ENCODE results near the gene ANOS1. TPM values are rescaled to one million over a fixed set of nuclear protein-coding genes. Genes with fewer than 3 reads are reported as not detected.

The ANOS1 gene
- total RNA-seq, 2 donors from 2014 or later, result 23.6 to 31.9 TPM

GRCh38 chrX:8586953-8587352 lies 145.0 kb downstream of the ANOS1 start:
- no peak overlapping the region for H3K27ac ChIP-seq
- H3K27me3 ChIP-seq (replicated peaks; ENCODE audit: insufficient read depth), result no peaks in the 10 kb centered on the region
- H3K9me3 ChIP-seq, result no peaks in the 10 kb centered on the region
- no peaks in the 10 kb centered on the region for H3K4me1 ChIP-seq (replicated peaks)
- H3K36me3 ChIP-seq, result no peaks in the 10 kb centered on the region
- no peak overlapping the region for H3K4me3 ChIP-seq
- DNase-seq (ENCODE audit: low spot score), result no peak
- intact Hi-C loops (cut with DNase I), result no loop called here
- TF ChIP-seq CTCF (IDR thresholded peaks at IDR 0.05), result no peak

GRCh38 chrX:8579602-8580001 lies 152.3 kb downstream of the ANOS1 start:
- DNase-seq (ENCODE audit: low spot score), result no peak
- no peaks in the 10 kb centered on the region for H3K27me3 ChIP-seq (replicated peaks; ENCODE audit: insufficient read depth)
- H3K4me1 ChIP-seq (replicated peaks), result no peaks in the 10 kb centered on the region
- H3K27ac ChIP-seq, result no peak overlapping the region
- TF ChIP-seq CTCF (IDR thresholded peaks at IDR 0.05), result no peak
- no peak for TF ChIP-seq POLR2A (IDR thresholded peaks at IDR 0.05)
- no peaks in the 10 kb centered on the region for H3K9me3 ChIP-seq
- intact Hi-C loops (cut with DNase I), result no loop called here
- WGBS, result 52% methylated on average over 5 of the region's 5 CpGs
- no peaks in the 10 kb centered on the region for H3K36me3 ChIP-seq
- no peak overlapping the region for H3K4me3 ChIP-seq

GRCh38 chrX:8576821-8577220 lies 155.1 kb downstream of the ANOS1 start:
- Histone ChIP-seq H3K4me1 (replicated peaks) (no peaks in the 10 kb centered on the region), H3K9me3 (no peaks in the 10 kb centered on the region), H3K27me3 (replicated peaks; ENCODE audit: insufficient read depth) (no peaks in the 10 kb centered on the region), H3K4me3 (no peak overlapping the region), H3K36me3 (no peaks in the 10 kb centered on the region), H3K27ac (no peak overlapping the region)
- TF ChIP-seq POLR2AphosphoS5 (IDR thresholded peaks at IDR 0.05) (no peak), CTCF (IDR thresholded peaks at IDR 0.05) (no peak), POLR2A (IDR thresholded peaks at IDR 0.05) (no peak)
- no peak for DNase-seq (ENCODE audit: low spot score)
- intact Hi-C loops (cut with DNase I), result no loop called here
- WGBS, result 91% methylated on average over 3 of the region's 3 CpGs

- Histone ChIP-seq H3K36me3 (no peaks in the 10 kb centered on the region), H3K27me3 (replicated peaks; ENCODE audit: insufficient read depth) (no peaks in the 10 kb centered on the region), H3K27ac (no peak overlapping the region), H3K4me3 (no peak overlapping the region), H3K9me3 (no peaks in the 10 kb centered on the region), H3K4me1 (replicated peaks) (no peaks in the 10 kb centered on the region)
- intact Hi-C loops (cut with DNase I), result no loop called here
- TF ChIP-seq POLR2AphosphoS5 (IDR thresholded peaks at IDR 0.05), result no peak
- no peak for TF ChIP-seq POLR2A (IDR thresholded peaks at IDR 0.05)
- TF ChIP-seq CTCF (IDR thresholded peaks at IDR 0.05), result no peak
- DNase-seq (ENCODE audit: low spot score), result no peak
- 75% methylated on average over 8 of the region's 8 CpGs for WGBS
These were observed 166.2 kb downstream of the ANOS1 start for GRCh38 chrX:8565729-8566128.

GRCh38 chrX:8548446-8548845 lies 183.5 kb downstream of the ANOS1 start:
- Histone ChIP-seq H3K4me1 (replicated peaks) (no peaks in the 10 kb centered on the region), H3K36me3 (no peaks in the 10 kb centered on the region), H3K27me3 (replicated peaks; ENCODE audit: insufficient read depth) (no peaks in the 10 kb centered on the region), H3K4me3 (no peak overlapping the region), H3K27ac (no peak overlapping the region), H3K9me3 (no peaks in the 10 kb centered on the region)
- TF ChIP-seq POLR2A (IDR thresholded peaks at IDR 0.05), result no peak
- no peak for TF ChIP-seq CTCF (IDR thresholded peaks at IDR 0.05)
- no peak for TF ChIP-seq POLR2AphosphoS5 (IDR thresholded peaks at IDR 0.05)
- intact Hi-C loops (cut with DNase I), result no loop called here
- no peak for DNase-seq (ENCODE audit: low spot score)
- WGBS, result 55% methylated on average over 1 of the region's 1 CpG
